SIG-M5 (cell line): ENCODE measurements around the gene EBF4.

Source experiments
- DNase-seq: peaks from one replicate; lab custom pipeline; 2025; lab: John Stamatoyannopoulos, UW

EBF4 gene

GRCh38 chr20:2692036-2692885 lies at the start of gene EBF4:
Gene EBF4 (plus strand): TSS chr20:2692780. CDS start chr20:2693646, 866 bp downstream.
- no peak for DNase-seq

DNA sequence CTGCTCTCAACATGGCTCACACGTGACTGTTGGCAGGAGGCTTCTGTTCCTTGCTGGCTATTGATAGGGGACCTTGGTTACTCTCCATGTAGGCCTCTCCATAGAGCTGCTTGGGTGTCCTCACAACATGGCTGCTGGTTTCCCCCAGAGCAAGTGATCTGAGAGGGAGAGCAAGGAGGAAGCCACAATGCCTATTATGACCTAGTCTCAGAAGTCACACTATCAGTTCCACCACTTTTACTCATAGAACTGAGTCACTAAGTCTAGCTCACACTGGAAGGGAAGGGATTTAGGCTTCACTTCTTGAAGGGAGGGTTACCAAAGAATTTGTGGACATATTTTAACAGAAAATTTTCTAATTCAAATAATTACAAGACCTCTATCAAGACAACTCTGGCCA lies 48.9 kb upstream of the EBF4 start:
- DNase-seq, result no peak

- peak; percentile 63 for DNase-seq
Observed at GRCh38 chr20:2651772-2652723, 40.5 kb upstream of the EBF4 start, which contains the start of gene NOP56. Gene NOP56 (plus strand): TSS chr20:2652632. CDS start chr20:2652661, 29 bp downstream.

GRCh38 chr20:2652724-2653555 lies 39.6 kb upstream of the EBF4 start:
- no peak for DNase-seq

DNA sequence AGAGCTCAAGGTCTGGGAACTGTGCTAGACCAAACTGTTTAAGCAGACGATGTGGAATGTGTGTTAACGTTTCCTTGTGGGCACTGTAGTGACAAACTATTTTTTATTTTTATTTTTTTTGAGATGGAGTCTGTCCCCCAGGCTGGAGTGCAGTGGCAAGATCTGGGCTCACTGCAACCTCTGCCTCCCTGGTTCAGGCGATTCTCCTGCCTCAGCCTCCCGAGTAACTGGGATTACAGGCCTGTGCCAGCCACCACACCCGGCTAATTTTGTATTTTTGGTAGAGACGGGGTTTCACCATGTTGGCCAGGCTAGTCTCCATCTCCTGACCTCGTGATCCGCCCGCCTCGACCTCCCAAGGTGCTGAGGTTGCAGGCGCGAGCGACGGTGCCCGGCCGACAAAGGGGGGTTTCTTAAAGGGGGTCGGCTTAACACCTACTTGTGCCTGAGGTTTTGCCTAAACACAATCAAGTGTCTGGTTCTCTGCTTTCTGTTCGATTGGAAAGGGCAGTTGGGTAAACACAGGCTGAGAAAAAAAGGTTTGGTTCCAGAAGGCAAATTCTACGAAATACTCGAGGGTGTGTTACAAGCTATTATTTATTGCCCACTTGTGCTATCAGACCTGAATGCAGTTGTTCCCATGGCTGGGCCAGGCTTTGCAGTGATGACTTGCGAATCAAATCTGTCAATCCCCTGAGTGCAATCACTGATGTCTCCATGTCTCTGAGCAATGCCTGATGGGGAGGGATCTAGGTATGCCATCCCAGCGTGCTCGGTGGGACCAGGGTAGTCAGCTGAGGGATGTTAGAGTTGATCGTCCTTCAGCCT lies 38.8 kb upstream of the EBF4 start:
- DNase-seq, result no peak

DNA sequence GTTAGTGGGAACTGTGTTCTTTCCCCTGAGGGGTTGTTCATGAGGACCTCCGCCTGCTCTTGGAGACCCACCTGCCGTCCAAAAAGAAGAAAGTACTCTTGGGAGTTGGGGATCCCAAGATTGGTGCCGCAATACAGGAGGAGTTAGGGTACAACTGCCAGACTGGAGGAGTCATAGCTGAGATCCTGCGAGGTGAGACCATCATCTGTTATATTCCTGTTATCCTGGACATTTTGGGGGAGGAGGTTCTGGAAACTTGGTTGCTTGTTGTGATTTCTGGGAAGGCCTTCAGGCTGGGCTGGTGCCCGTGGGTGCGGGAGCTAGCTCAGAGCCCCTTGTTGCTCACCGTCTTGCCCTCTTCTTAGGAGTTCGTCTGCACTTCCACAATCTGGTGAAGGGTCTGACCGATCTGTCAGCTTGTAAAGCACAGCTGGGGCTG lies 38.2 kb upstream of the EBF4 start:
- DNase-seq, result no peak

DNA sequence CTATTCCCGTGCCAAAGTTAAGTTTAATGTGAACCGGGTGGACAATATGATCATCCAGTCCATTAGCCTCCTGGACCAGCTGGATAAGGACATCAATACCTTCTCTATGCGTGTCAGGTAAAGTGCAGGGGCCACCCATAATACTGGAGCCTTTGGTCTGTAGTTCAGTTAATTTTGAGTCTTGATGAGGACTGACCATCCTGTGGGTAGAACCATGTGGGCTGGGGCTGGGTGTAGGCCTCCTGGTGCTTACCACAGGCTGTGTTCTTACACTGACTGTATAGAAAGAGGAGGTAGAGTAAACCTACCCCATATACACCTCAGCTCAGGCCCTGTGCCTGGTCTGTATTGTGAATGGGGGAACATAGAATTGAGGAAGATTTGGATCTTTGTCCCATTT lies 37.7 kb upstream of the EBF4 start:
- no peak for DNase-seq

GRCh38 chr20:2655331-2656116 lies 37.1 kb upstream of the EBF4 start:
- no peak for DNase-seq

DNA sequence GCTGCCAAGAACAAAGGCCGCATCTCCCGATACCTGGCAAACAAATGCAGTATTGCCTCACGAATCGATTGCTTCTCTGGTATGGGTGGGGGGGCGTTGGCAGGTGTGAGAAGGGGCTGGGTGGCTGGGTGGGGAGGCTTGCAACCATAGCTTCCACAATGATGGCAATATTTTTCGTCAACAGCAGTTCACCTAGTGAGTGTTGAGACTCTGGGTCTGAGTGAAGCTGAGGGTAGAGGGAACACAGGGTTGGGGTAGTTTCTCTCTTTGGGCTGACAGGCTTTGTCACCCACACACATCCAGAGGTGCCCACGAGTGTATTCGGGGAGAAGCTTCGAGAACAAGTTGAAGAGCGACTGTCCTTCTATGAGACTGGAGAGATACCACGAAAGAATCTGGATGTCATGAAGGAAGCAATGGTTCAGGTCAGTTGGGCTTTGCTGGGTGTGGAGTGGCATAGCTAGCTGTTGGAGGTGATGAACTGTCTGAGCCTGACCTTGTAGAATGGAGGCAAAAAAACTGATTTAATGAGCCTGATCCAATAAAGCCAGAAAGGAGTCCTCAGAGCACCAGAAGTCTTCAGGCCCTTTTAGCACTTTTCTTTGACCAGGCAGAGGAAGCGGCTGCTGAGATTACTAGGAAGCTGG lies 36.0 kb upstream of the EBF4 start:
- DNase-seq, result no peak

- no peak for DNase-seq
Observed at GRCh38 chr20:2657241-2657640, 35.3 kb upstream of the EBF4 start.

DNA sequence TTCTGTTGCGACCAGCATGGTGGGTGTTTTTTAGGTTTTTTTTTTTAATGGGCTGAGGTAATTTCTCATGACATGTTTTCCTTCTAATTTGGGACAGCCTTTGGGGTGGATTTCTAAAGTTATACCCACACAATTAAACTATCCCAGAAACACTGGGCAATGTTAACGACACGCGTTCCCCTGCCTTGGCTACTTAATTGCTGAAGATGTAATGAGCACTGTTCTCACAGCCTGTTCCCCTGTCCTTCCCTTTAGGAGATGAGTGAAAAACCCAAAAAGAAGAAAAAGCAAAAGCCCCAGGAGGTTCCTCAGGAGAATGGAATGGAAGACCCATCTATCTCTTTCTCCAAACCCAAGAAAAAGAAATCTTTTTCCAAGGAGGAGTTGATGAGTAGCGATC lies 34.9 kb upstream of the EBF4 start:
- no peak for DNase-seq

GRCh38 chr20:2658414-2659354 lies 33.9 kb upstream of the EBF4 start:
- DNase-seq, result no peak

GRCh38 chr20:2659547-2659946 lies 33.0 kb upstream of the EBF4 start:
- no peak for DNase-seq

- no peak for DNase-seq
Observed at GRCh38 chr20:2663364-2663886, 29.2 kb upstream of the EBF4 start.

DNA sequence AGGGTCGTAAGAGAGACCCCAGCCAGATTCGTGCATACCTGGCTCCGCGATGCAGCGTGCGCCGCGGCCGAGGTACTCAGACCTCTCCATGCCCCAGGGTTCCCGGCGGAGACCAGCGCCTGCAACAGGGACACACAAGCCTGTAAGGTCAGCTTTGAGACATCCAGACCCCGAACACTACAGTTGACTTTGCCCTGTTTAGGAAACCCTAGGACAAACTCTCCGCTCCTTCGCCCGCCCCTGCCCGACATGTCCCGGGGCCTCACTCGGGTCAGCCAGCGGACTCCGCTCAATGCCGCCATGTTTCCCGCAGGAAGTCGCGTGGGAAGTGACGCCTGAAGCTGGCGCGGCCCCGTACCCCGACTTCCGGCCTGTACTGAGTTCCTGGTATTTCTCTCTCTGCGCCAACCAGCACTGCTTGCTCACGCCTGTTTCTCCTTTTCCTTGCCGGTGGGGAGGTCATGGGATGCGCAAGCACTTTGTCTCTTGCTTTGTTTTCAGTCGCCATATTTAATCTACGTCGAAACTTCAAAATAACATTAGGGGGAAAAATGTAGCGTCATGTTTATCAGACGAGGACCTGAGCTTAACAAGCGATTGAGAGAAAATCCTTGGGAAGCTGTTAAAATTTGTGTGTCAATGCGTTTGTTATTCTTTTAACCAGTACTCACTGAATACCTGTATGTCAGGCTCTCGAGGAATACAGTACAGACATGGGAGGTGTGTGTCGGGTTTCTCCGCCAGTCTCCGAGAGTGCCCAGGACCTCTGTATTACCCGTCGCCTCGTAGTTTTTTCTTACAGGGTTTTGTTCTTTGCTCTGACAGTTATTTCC lies 28.5 kb upstream of the EBF4 start, which contains the start of gene IDH3B:
TSS of gene IDH3B (minus strand) at position 330 of the 833 bp plus-strand sequence. CDS start at position 302, 28 bp downstream.
- peak; percentile 95 for DNase-seq

GRCh38 chr20:2671977-2672376 lies 20.6 kb upstream of the EBF4 start:
- peak; percentile 51 for DNase-seq

DNA sequence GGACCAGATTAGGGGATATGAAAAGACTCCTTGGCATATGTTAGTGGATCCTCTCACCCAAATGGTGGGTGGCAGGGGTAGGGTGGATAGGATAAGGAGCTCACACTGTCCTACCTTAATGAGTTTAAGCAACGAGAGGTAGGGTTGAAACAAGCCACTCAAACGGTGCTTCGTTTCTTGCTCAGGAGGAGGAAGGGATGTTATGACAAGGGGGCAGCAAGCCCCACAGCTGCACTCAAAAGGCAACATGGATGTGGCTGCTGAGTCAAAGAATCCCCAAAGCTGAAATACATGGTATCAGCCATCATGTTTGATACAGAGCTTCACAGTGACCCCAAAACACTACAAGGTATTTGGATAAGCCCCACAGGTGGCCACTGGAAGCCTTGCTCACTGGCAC lies 20.1 kb upstream of the EBF4 start:
- no peak for DNase-seq
